GM23338 (cell line): ENCODE data around the gene PVR.

Experiments used
- CTCF ChIP-seq, 2 experiments: fragments of 200-600 bp in 1 of 2; sonication (generic) in 1 of 2; conservative IDR thresholded peaks; 2 replicates each; pipeline versions ENCODE4 v1.5.1 to v1.6.1; 2016 to 2017; ENCODE audit warnings: antibody characterized with exemption in 2 of 2, low read depth in 2 of 2, mild to moderate bottlenecking in 2 of 2, moderate library complexity in 1 of 2
- EZH2 ChIP-seq: fragments of 200-600 bp; sonication (generic); IDR thresholded peaks from one replicate; pipeline ENCODE4 v1.8.0; 2017; ENCODE audit warnings: antibody characterized with exemption, mild to moderate bottlenecking, low read depth; ENCODE audit not compliant: unreplicated experiment
- EZH2phosphoT487 ChIP-seq: fragments of 200-600 bp; sonication (generic); IDR thresholded peaks from one replicate; pipeline ENCODE4 v1.8.1; 2018; ENCODE audit warnings: antibody characterized with exemption; ENCODE audit not compliant: unreplicated experiment
- POLR2AphosphoS5 ChIP-seq: IDR thresholded peaks from 2 replicates; pipeline ENCODE4 v1.6.1; 2016; ENCODE audit warnings: antibody characterized with exemption, low read depth
- REST ChIP-seq: IDR thresholded peaks from one replicate; pipeline ENCODE4 v1.6.1; 2018; ENCODE audit warnings: antibody characterized with exemption; ENCODE audit not compliant: unreplicated experiment

GRCh38 chr19:44618640-44619357, 24.9 kb upstream of the PVR start:
- TF ChIP-seq CTCF (conservative IDR thresholded peaks at IDR 0.05; ENCODE audit: low read depth in 2 of 2) (no peak), POLR2AphosphoS5 (no peak), EZH2phosphoT487 (no peak), REST (no peak), EZH2 (no peak)
